ENCODE results near the gene RAD50.

RAD50 gene

GRCh38 chr5:132657676-132658380 is 101.1 kb downstream of the RAD50 start, which contains the start of gene IL13:
TSS of gene IL13 (plus strand) at chr5:132658173. CDS start at chr5:132658187, 14 bp downstream.
- Histone ChIP-seq H3K36me3 (ENCODE audit: control insufficient read depth in 5 of 5, insufficient read depth in 5 of 5, low read length in 5 of 5) (no peaks in the 10 kb centered on the region), H3K4me3 (ENCODE audit: low read depth in 1 of 5, low read length in 5 of 5) (no peak within 1 kb of the TSS), H3K9ac (ENCODE audit: low read length in 5 of 5) (no peak within 1 kb of the TSS), H3K4me1 (ENCODE audit: control insufficient read depth in 5 of 5, insufficient read depth in 5 of 5, low read length in 5 of 5) (peaks cover 0 to 31% (median 23%) of the 10 kb centered on the region in 5 donors), H3K27me3 (ENCODE audit: control insufficient read depth in 5 of 5, insufficient read depth in 4 of 5, low read length in 5 of 5) (peaks cover 0 to 18% (median 9%) of the 10 kb centered on the region in 5 donors), H3K9me3 (ENCODE audit: control insufficient read depth in 5 of 5, low read length in 5 of 5) (no peaks in the 10 kb centered on the region), H3K27ac (ENCODE audit: low read depth, low read length) (peak within 1 kb of the TSS; percentile 30)

GRCh38 chr5:132658381-132659302 is 101.9 kb downstream of the RAD50 start:
- H3K4me3 ChIP-seq (ENCODE audit: low read depth in 1 of 5, low read length in 5 of 5) = no peak overlapping the region
- no peaks in the 10 kb centered on the region for H3K36me3 ChIP-seq (ENCODE audit: control insufficient read depth in 5 of 5, insufficient read depth in 5 of 5, low read length in 5 of 5)
- peaks cover 0 to 18% (median 9%) of the 10 kb centered on the region in 5 donors for H3K27me3 ChIP-seq (ENCODE audit: control insufficient read depth in 5 of 5, insufficient read depth in 4 of 5, low read length in 5 of 5)
- H3K27ac ChIP-seq (ENCODE audit: low read depth, low read length) = no peak overlapping the region
- peaks cover 0 to 39% (median 25%) of the 10 kb centered on the region in 5 donors for H3K4me1 ChIP-seq (ENCODE audit: control insufficient read depth in 5 of 5, insufficient read depth in 5 of 5, low read length in 5 of 5)
- no peak overlapping the region for H3K9ac ChIP-seq (ENCODE audit: low read length in 5 of 5)
- no peaks in the 10 kb centered on the region for H3K9me3 ChIP-seq (ENCODE audit: control insufficient read depth in 5 of 5, low read length in 5 of 5)

- Histone ChIP-seq H3K9ac (ENCODE audit: low read length in 5 of 5) (no peak overlapping the region), H3K27ac (ENCODE audit: low read depth, low read length) (no peak overlapping the region), H3K27me3 (ENCODE audit: control insufficient read depth in 5 of 5, insufficient read depth in 4 of 5, low read length in 5 of 5) (peaks cover 0 to 16% (median 8%) of the 10 kb centered on the region in 5 donors), H3K4me1 (ENCODE audit: control insufficient read depth in 5 of 5, insufficient read depth in 5 of 5, low read length in 5 of 5) (peaks cover 0 to 45% (median 25%) of the 10 kb centered on the region in 5 donors), H3K4me3 (ENCODE audit: low read depth in 1 of 5, low read length in 5 of 5) (no peak overlapping the region), H3K36me3 (ENCODE audit: control insufficient read depth in 5 of 5, insufficient read depth in 5 of 5, low read length in 5 of 5) (no peaks in the 10 kb centered on the region), H3K9me3 (ENCODE audit: control insufficient read depth in 5 of 5, low read length in 5 of 5) (no peaks in the 10 kb centered on the region)
These were observed 103.1 kb downstream of the RAD50 start for GRCh38 chr5:132659598-132660493.

GRCh38 chr5:132661231-132662003 is 104.6 kb downstream of the RAD50 start:
- Histone ChIP-seq H3K4me3 (ENCODE audit: low read depth in 1 of 5, low read length in 5 of 5) (no peak overlapping the region), H3K27ac (ENCODE audit: low read depth, low read length) (no peak overlapping the region), H3K4me1 (ENCODE audit: control insufficient read depth in 5 of 5, insufficient read depth in 5 of 5, low read length in 5 of 5) (peaks cover 0 to 38% (median 18%) of the 10 kb centered on the region in 5 donors), H3K9ac (ENCODE audit: low read length in 5 of 5) (no peak overlapping the region), H3K36me3 (ENCODE audit: control insufficient read depth in 5 of 5, insufficient read depth in 5 of 5, low read length in 5 of 5) (no peaks in the 10 kb centered on the region), H3K27me3 (ENCODE audit: control insufficient read depth in 5 of 5, insufficient read depth in 4 of 5, low read length in 5 of 5) (peaks cover 0 to 8% (median 6%) of the 10 kb centered on the region in 5 donors), H3K9me3 (ENCODE audit: control insufficient read depth in 5 of 5, low read length in 5 of 5) (no peaks in the 10 kb centered on the region)

- Histone ChIP-seq H3K27me3 (ENCODE audit: control insufficient read depth in 5 of 5, insufficient read depth in 4 of 5, low read length in 5 of 5) (peaks cover 0 to 5% (median 2%) of the 10 kb centered on the region in 5 donors), H3K9ac (ENCODE audit: low read length in 5 of 5) (no peak overlapping the region), H3K4me3 (ENCODE audit: low read depth in 1 of 5, low read length in 5 of 5) (no peak overlapping the region), H3K27ac (ENCODE audit: low read depth, low read length) (no peak overlapping the region), H3K36me3 (ENCODE audit: control insufficient read depth in 5 of 5, insufficient read depth in 5 of 5, low read length in 5 of 5) (no peaks in the 10 kb centered on the region), H3K9me3 (ENCODE audit: control insufficient read depth in 5 of 5, low read length in 5 of 5) (no peaks in the 10 kb centered on the region), H3K4me1 (ENCODE audit: control insufficient read depth in 5 of 5, insufficient read depth in 5 of 5, low read length in 5 of 5) (peaks cover 0 to 32% (median 12%) of the 10 kb centered on the region in 5 donors)
These were observed 105.2 kb downstream of the RAD50 start for GRCh38 chr5:132662004-132662401.

GRCh38 chr5:132662925-132663770 is 106.4 kb downstream of the RAD50 start:
- Histone ChIP-seq H3K4me1 (ENCODE audit: control insufficient read depth in 5 of 5, insufficient read depth in 5 of 5, low read length in 5 of 5) (peaks cover 0 to 22% (median 9%) of the 10 kb centered on the region in 5 donors), H3K36me3 (ENCODE audit: control insufficient read depth in 5 of 5, insufficient read depth in 5 of 5, low read length in 5 of 5) (no peaks in the 10 kb centered on the region), H3K4me3 (ENCODE audit: low read depth in 1 of 5, low read length in 5 of 5) (no peak overlapping the region), H3K27me3 (ENCODE audit: control insufficient read depth in 5 of 5, insufficient read depth in 4 of 5, low read length in 5 of 5) (peaks cover 0 to 5% (median 3%) of the 10 kb centered on the region in 5 donors), H3K27ac (ENCODE audit: low read depth, low read length) (no peak overlapping the region), H3K9ac (ENCODE audit: low read length in 5 of 5) (no peak overlapping the region), H3K9me3 (ENCODE audit: control insufficient read depth in 5 of 5, low read length in 5 of 5) (no peaks in the 10 kb centered on the region)

- H3K9ac ChIP-seq (ENCODE audit: low read length in 5 of 5) = no peak overlapping the region
- H3K36me3 ChIP-seq (ENCODE audit: control insufficient read depth in 5 of 5, insufficient read depth in 5 of 5, low read length in 5 of 5) = no peaks in the 10 kb centered on the region
- H3K9me3 ChIP-seq (ENCODE audit: control insufficient read depth in 5 of 5, low read length in 5 of 5) = no peaks in the 10 kb centered on the region
- peaks cover 0 to 5% (median 3%) of the 10 kb centered on the region in 5 donors for H3K27me3 ChIP-seq (ENCODE audit: control insufficient read depth in 5 of 5, insufficient read depth in 4 of 5, low read length in 5 of 5)
- H3K4me3 ChIP-seq (ENCODE audit: low read depth in 1 of 5, low read length in 5 of 5) = no peak overlapping the region
- peaks cover 0 to 22% (median 9%) of the 10 kb centered on the region in 5 donors for H3K4me1 ChIP-seq (ENCODE audit: control insufficient read depth in 5 of 5, insufficient read depth in 5 of 5, low read length in 5 of 5)
- H3K27ac ChIP-seq (ENCODE audit: low read depth, low read length) = no peak overlapping the region
These were observed 107.3 kb downstream of the RAD50 start for GRCh38 chr5:132663771-132664695.

- H3K9ac ChIP-seq (ENCODE audit: low read length in 5 of 5) = no peak overlapping the region
- no peaks in the 10 kb centered on the region for H3K9me3 ChIP-seq (ENCODE audit: control insufficient read depth in 5 of 5, low read length in 5 of 5)
- no peaks in the 10 kb centered on the region for H3K36me3 ChIP-seq (ENCODE audit: control insufficient read depth in 5 of 5, insufficient read depth in 5 of 5, low read length in 5 of 5)
- H3K27me3 ChIP-seq (ENCODE audit: control insufficient read depth in 5 of 5, insufficient read depth in 4 of 5, low read length in 5 of 5) = peaks cover 0 to 5% (median 3%) of the 10 kb centered on the region in 5 donors
- H3K27ac ChIP-seq (ENCODE audit: low read depth, low read length) = no peak overlapping the region
- peaks cover 0 to 22% (median 9%) of the 10 kb centered on the region in 5 donors for H3K4me1 ChIP-seq (ENCODE audit: control insufficient read depth in 5 of 5, insufficient read depth in 5 of 5, low read length in 5 of 5)
- no peak overlapping the region for H3K4me3 ChIP-seq (ENCODE audit: low read depth in 1 of 5, low read length in 5 of 5)
These were observed 108.0 kb downstream of the RAD50 start for GRCh38 chr5:132664696-132665209.
